DOHH2 (cell line): ENCODE data around the gene PEX14.

Experiments
- H3F3A ChIP-seq: fragments of 200-600 bp; sonication (generic), shearing (Covaris generic); 2 replicates; pipeline ENCODE4 v1.6.0; 2016; ENCODE audit warnings: antibody characterized with exemption, mild to moderate bottlenecking; ENCODE audit not compliant: control insufficient read depth, insufficient read depth
- H3K27ac ChIP-seq: fragments of 200-600 bp; sonication (generic); 2 replicates; pipeline ENCODE4 v1.5.1; 2014; ENCODE audit warnings: low read depth, mild to moderate bottlenecking, low read length, moderate library complexity
- H3K27me3 ChIP-seq: fragments of 200-600 bp; sonication (generic); 2 replicates; pipeline ENCODE4 v1.6.1; 2014; ENCODE audit warnings: mild to moderate bottlenecking, low read length, mixed read lengths; ENCODE audit not compliant: control insufficient read depth
- H3K36me3 ChIP-seq: fragments of 200-600 bp; sonication (generic); 2 replicates; pipeline ENCODE4 v1.6.1; 2014; ENCODE audit warnings: mild to moderate bottlenecking, low read length, moderate library complexity, mixed read lengths; ENCODE audit not compliant: control insufficient read depth
- H3K4me1 ChIP-seq: fragments of 200-600 bp; sonication (generic); 2 replicates; pipeline ENCODE4 v1.6.1; 2014; ENCODE audit warnings: mild to moderate bottlenecking, low read length, mixed read lengths; ENCODE audit not compliant: control insufficient read depth
- H3K4me2 ChIP-seq: fragments of 200-600 bp; sonication (generic); 2 replicates; pipeline ENCODE4 v1.6.0; 2014; ENCODE audit warnings: mild to moderate bottlenecking, low read length, moderate library complexity
- H3K4me3 ChIP-seq: fragments of 200-600 bp; sonication (generic); 2 replicates; pipeline ENCODE4 v1.5.1; 2014; ENCODE audit warnings: mild to moderate bottlenecking, low read length, mixed read lengths
- H3K79me2 ChIP-seq: fragments of 200-600 bp; sonication (generic); 2 replicates; pipeline ENCODE4 v1.6.1; 2014; ENCODE audit warnings: mild to moderate bottlenecking, low read length, mixed read lengths; ENCODE audit not compliant: control insufficient read depth
- H3K9me2 ChIP-seq: fragments of 200-600 bp; sonication (generic); replicated peaks from 2 replicates; pipeline ENCODE4 v1.6.1; 2014; ENCODE audit warnings: mild to moderate bottlenecking, low read length, mixed read lengths; ENCODE audit not compliant: control insufficient read depth
- H3K9me3 ChIP-seq: fragments of 200-600 bp; sonication (generic); 2 replicates; pipeline ENCODE4 v1.6.1; 2014; ENCODE audit warnings: antibody characterized with exemption, low read length, mixed read lengths; ENCODE audit not compliant: control insufficient read depth, insufficient read depth
- H4K20me1 ChIP-seq: fragments of 200-600 bp; sonication (generic); 2 replicates; pipeline ENCODE4 v1.6.0; 2014; ENCODE audit warnings: low read depth, mild to moderate bottlenecking, antibody characterized with exemption, low read length, moderate library complexity; ENCODE audit not compliant: control insufficient read depth, insufficient read depth
- EZH2phosphoT487 ChIP-seq: fragments of 200-600 bp; sonication (generic); IDR thresholded peaks from 2 replicates; pipeline ENCODE4 v1.6.1; 2017; ENCODE audit warnings: borderline replicate concordance, mild to moderate bottlenecking, antibody characterized with exemption, low read length, moderate library complexity, mixed read lengths
- TF ChIP-seq, protein P1 (sequence below): fragments of 200-600 bp; sonication (generic); IDR thresholded peaks from one replicate; pipeline ENCODE4 v1.5.1; 2014; ENCODE audit warnings: antibody characterized with exemption, mild to moderate bottlenecking, low read depth, low read length; ENCODE audit not compliant: poor library complexity, severe bottlenecking

The PEX14 gene

DNA sequence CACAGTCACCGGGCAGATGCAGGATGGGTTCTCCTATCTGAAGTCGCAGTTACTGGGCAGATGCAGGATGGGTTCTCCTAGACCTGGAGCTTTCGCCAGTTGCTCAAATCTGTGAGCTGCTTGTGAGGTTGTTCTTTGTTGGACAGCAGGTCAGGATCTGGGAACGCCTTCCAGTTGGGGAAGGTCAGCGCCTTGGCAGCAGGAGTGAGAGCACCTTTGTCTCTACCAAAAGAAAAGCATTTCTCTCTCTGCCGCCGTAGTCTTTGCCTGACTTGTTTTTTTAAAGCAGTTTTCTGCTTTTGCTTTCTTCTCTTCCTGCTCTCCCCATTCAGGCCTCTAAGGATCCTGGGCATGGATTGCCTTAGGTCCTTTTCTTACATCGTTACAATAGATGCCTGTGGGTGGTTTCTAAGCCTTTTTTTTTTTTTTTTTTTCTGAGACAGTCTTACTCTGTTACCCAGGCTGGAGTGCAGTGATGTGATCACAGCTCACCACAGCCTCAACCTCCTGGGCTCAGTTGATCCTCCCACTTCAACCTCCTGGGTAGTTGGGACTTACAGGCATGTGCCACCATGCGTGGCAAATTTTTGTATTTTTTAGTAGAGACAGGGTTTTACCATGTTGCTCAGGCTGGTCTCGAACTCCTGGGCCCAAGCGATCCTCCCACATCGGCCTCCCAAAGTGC lies 15.7 kb downstream of the PEX14 start:
- Histone ChIP-seq H3K4me2 (no peak overlapping the region), H3K9me3 (peaks cover 3% of the 10 kb centered on the region; the same call in 1 of the 2 replicates), H3K27me3 (no peaks in the 10 kb centered on the region), H3K27ac (no peak overlapping the region), H3K4me1 (peaks cover 22% of the 10 kb centered on the region), H3K9me2 (no peaks in the 10 kb centered on the region), H3K36me3 (peaks cover 7% of the 10 kb centered on the region), H3F3A (0 out of 2 replicates have a peak, but pooled peaks cover 2% of the 10 kb centered on the region), H3K4me3 (no peak overlapping the region), H4K20me1 (0 out of 2 replicates have a peak, but pooled peaks cover 9% of the 10 kb centered on the region), H3K79me2 (peaks cover 70% of the 10 kb centered on the region)
- TF ChIP-seq EZH2phosphoT487, result no peak
- TF ChIP-seq, protein P1, sequence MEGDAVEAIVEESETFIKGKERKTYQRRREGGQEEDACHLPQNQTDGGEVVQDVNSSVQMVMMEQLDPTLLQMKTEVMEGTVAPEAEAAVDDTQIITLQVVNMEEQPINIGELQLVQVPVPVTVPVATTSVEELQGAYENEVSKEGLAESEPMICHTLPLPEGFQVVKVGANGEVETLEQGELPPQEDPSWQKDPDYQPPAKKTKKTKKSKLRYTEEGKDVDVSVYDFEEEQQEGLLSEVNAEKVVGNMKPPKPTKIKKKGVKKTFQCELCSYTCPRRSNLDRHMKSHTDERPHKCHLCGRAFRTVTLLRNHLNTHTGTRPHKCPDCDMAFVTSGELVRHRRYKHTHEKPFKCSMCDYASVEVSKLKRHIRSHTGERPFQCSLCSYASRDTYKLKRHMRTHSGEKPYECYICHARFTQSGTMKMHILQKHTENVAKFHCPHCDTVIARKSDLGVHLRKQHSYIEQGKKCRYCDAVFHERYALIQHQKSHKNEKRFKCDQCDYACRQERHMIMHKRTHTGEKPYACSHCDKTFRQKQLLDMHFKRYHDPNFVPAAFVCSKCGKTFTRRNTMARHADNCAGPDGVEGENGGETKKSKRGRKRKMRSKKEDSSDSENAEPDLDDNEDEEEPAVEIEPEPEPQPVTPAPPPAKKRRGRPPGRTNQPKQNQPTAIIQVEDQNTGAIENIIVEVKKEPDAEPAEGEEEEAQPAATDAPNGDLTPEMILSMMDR, result no peak

DNA sequence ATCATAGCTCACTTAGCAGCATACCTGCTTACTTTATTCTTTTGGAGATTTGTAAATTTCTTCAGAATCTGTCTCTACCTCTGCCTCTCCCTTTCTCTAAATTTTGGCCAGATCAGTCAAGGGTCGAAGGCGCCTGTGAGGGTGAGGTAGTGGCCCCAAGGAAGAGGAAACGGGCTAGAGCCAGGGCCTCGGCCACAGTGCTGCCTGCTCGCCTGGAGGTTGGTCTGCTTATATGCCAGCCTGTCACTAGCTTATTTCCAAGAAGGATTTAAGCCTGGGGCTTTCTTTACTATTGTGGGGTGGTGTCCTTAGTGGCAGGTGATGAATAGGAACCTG lies 19.6 kb downstream of the PEX14 start:
- peak overlapping the region; percentile 91 for H3K4me2 ChIP-seq
- peaks cover 16% of the 10 kb centered on the region for H3K36me3 ChIP-seq
- no peak overlapping the region for H3K27ac ChIP-seq
- H3K4me3 ChIP-seq, result no peak overlapping the region
- H3K9me3 ChIP-seq, result no peaks in the 10 kb centered on the region
- TF ChIP-seq EZH2phosphoT487, result no peak
- TF ChIP-seq, protein P1, result no peak
- H3K4me1 ChIP-seq, result peaks cover 23% of the 10 kb centered on the region
- H3K9me2 ChIP-seq, result no peaks in the 10 kb centered on the region
- peaks cover 14% of the 10 kb centered on the region; the same call in 1 of the 2 replicates for H4K20me1 ChIP-seq
- H3K79me2 ChIP-seq, result peaks cover 69% of the 10 kb centered on the region
- no peaks in the 10 kb centered on the region for H3K27me3 ChIP-seq
- 0 out of 2 replicates have a peak, but pooled peaks cover 2% of the 10 kb centered on the region for H3F3A ChIP-seq

DNA sequence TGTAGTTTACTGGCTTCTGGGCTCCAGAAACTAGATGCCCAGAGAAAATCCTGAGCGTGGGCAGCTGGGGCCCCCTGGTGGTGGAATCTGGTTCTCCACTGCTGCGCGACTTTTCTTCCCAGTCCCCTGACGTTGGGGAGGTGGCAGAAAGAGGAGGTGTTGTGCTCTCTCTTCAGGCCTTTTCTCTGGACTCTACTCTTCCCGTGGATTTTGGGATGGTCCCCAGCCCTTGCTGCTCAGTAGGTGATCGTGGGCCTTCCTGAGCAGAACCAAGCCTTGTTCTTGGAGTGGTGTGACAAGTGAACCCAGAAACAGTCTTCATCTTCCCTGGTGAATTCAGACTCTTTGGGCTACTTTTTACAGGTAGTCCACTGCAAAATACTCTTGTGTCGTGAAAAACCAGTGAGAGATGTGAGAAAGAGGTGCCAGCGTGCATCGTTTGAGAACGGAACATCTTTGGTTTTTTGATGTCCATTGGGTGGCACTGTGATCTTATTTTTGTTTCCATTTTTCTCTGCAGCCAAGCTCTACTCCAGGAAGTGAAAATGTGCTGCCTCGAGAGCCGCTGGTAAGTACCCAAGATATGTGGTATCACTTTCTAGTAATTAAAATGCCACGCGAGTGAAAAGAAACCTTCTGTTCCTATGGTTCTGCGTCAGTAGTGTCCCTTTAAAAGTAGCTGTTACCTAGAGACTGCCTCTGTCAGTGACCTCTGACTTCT lies 20.2 kb downstream of the PEX14 start:
- 0 out of 2 replicates have a peak, but pooled peaks cover 2% of the 10 kb centered on the region for H3F3A ChIP-seq
- peaks cover 18% of the 10 kb centered on the region for H3K4me1 ChIP-seq
- no peaks in the 10 kb centered on the region for H3K9me3 ChIP-seq
- H3K4me2 ChIP-seq, result peak overlapping the region; percentile 91
- no peak overlapping the region for H3K27ac ChIP-seq
- H4K20me1 ChIP-seq, result peaks cover 10% of the 10 kb centered on the region; the same call in 1 of the 2 replicates
- no peak for TF ChIP-seq EZH2phosphoT487
- TF ChIP-seq, protein P1, result peak; percentile 98
- H3K27me3 ChIP-seq, result no peaks in the 10 kb centered on the region
- H3K4me3 ChIP-seq, result peak overlapping the region; percentile 71
- H3K9me2 ChIP-seq, result no peaks in the 10 kb centered on the region
- peaks cover 15% of the 10 kb centered on the region for H3K36me3 ChIP-seq
- H3K79me2 ChIP-seq, result peaks cover 68% of the 10 kb centered on the region
